Measurements from ENCODE around the gene TLCD2.

DNA sequence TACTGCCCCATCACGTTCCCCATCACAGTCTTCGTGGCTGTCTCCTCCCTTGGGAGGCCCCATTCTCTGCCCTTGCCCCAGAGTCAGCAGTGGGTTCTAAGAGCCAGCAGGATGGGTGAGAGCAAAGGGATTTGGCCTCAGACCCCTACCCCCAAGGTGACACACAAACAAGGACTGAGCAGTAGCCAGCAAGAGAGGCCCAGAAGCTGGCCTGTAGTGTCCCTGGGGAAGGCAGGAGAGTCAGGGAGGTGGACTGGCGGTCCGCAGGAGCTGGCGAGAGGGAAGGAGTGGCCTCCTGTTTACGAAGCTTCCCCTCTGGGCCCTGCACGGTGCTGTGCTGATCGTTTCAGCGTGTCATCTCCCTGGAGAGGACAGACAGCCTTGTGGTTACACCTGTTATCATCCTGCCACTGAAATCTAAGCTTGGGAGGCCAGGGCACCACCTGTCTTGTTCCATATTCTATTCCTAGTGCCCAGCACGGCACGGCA lies 22.7 kb upstream of the TLCD2 start:
- no peak for TF ChIP-seq TAF1 (IDR thresholded peaks at IDR 0.05; ENCODE audit: borderline replicate concordance, low read depth, low read length)
- no peak for TF ChIP-seq POLR2A (IDR thresholded peaks at IDR 0.05; ENCODE audit: low read depth, low read length)
- no peak for TF ChIP-seq POLR2AphosphoS5 (IDR thresholded peaks at IDR 0.05; ENCODE audit: low read depth, low read length)

Data from GM12892 (cell line).